OCI-LY7 (cell line): ENCODE data around the gene POLR1E. TPM values are rescaled to one million over a fixed set of nuclear protein-coding genes. Genes with fewer than 3 reads are reported as not detected.
"Not testable (repeated sequence)": the region's sequence is repeated elsewhere in the genome, so short reads cannot be mapped to it uniquely, and the experiment has no call there.

ENCODE experiments used
- BruUV-seq: library from RNA; stranded (reverse); fragments of 400-500 nt; replicated peaks from 2 replicates; lab custom pipeline; 2021; lab: Mats Ljungman, UMichigan
- CTCF ChIA-PET: fragments of 300-600 bp; sonication (Branson Sonifier 250); formaldehyde crosslinking; loops from one replicate; lab custom pipeline; 2022; ENCODE audit warnings: antibody characterized with exemption; ENCODE audit not compliant: unreplicated experiment; lab: Charles Lee
- POLR2A ChIA-PET: fragments of 300-600 bp; sonication (Branson Sonifier 250); formaldehyde crosslinking; loops from one replicate; lab custom pipeline; 2022; ENCODE audit warnings: antibody characterized with exemption; lab: Charles Lee
- DNase-seq: peaks from one replicate; pipeline ENCODE4 v3.0.0-alpha.2; 2015; ENCODE audit warnings: low spot score
- H2AFZ ChIP-seq: fragments of 200-600 bp; sonication (generic), shearing (Covaris generic); 2 replicates; pipeline ENCODE4 v1.6.1; 2014; ENCODE audit warnings: mild to moderate bottlenecking, antibody characterized with exemption, low read length, moderate library complexity
- H3K27ac ChIP-seq: fragments of 200-600 bp; sonication (generic); 2 replicates; pipeline ENCODE4 v1.5.1; 2014; ENCODE audit warnings: mixed run types, low read depth, mild to moderate bottlenecking, moderate library complexity, low read length, inconsistent platforms; ENCODE audit not compliant: poor library complexity, severe bottlenecking
- H3K36me3 ChIP-seq: fragments of 200-600 bp; sonication (generic); 2 replicates; pipeline ENCODE4 v1.6.1; 2014; ENCODE audit warnings: mild to moderate bottlenecking, antibody characterized with exemption, low read length, moderate library complexity, mixed read lengths; ENCODE audit not compliant: insufficient read depth
- H3K4me1 ChIP-seq: fragments of 200-600 bp; sonication (generic); 2 replicates; pipeline ENCODE4 v1.5.1; 2014; ENCODE audit warnings: mild to moderate bottlenecking, low read length; ENCODE audit not compliant: insufficient read depth, poor library complexity, severe bottlenecking
- H3K4me2 ChIP-seq: fragments of 200-600 bp; sonication (generic); 2 replicates; pipeline ENCODE4 v1.6.1; 2014; ENCODE audit warnings: mild to moderate bottlenecking, low read length
- H3K4me3 ChIP-seq: fragments of 200-600 bp; sonication (generic); 2 replicates; pipeline ENCODE4 v1.5.1; 2014; ENCODE audit warnings: mild to moderate bottlenecking, low read depth, low read length; ENCODE audit not compliant: poor library complexity, severe bottlenecking
- H3K79me2 ChIP-seq: fragments of 200-600 bp; sonication (generic); 2 replicates; pipeline ENCODE4 v1.6.1; 2016; ENCODE audit warnings: low read depth, mild to moderate bottlenecking, low read length, moderate library complexity, mixed read lengths; ENCODE audit not compliant: insufficient read depth
- H3K9me2 ChIP-seq: fragments of 200-600 bp; sonication (generic); 2 replicates; pipeline ENCODE4 v1.6.1; 2016; ENCODE audit warnings: mild to moderate bottlenecking, low read length, mixed read lengths; ENCODE audit not compliant: insufficient read depth
- H3K9me3 ChIP-seq: fragments of 200-600 bp; sonication (generic); 2 replicates; pipeline ENCODE4 v1.6.1; 2014; ENCODE audit warnings: mild to moderate bottlenecking, mixed run types, low read length, mixed read lengths
- H4K20me1 ChIP-seq: fragments of 200-600 bp; sonication (generic); 2 replicates; pipeline ENCODE4 v1.6.1; 2014; ENCODE audit warnings: mild to moderate bottlenecking, antibody characterized with exemption, low read length, moderate library complexity, mixed read lengths; ENCODE audit not compliant: insufficient read depth
- CTCF ChIP-seq: fragments of 200-600 bp; sonication (generic); conservative IDR thresholded peaks from 2 replicates; pipeline ENCODE4 v1.5.1; 2014; ENCODE audit warnings: mild to moderate bottlenecking, antibody characterized with exemption, low read length, moderate library complexity, mixed read lengths
- EZH2phosphoT487 ChIP-seq: fragments of 200-600 bp; sonication (generic); IDR thresholded peaks from 2 replicates; pipeline ENCODE4 v1.6.1; 2018; ENCODE audit warnings: low read depth, borderline replicate concordance, mild to moderate bottlenecking, mixed run types, antibody characterized with exemption, low read length, moderate library complexity, mixed read lengths
- intact Hi-C: fragments of 100-400 bp; cut with micrococcal nuclease; formaldehyde crosslinking; loops from one replicate; pipeline ENCODE4 v1.10.0; 2022; ENCODE audit not compliant: unreplicated experiment
- total RNA-seq, 2 experiments: library from RNA; depleted of rRNA in 1 of 2; stranded (reverse); fragments of >200 nt in 1 of 2; shearing (Covaris generic) in 1 of 2; gene quantifications; 2 replicates each; pipeline ENCODE4 v1.2.3, GENCODE V29; 2014 to 2022

Gene POLR1E
- total RNA-seq, 2 experiments from 2014 or later: 44.3 to 47.6 TPM

GRCh38 chr9:37474438-37474837, 11.3 kb upstream of the POLR1E start:
- ChIA-PET CTCF (no interaction called here), POLR2A (interaction anchor here (1.2 kb wide), 1 partner anchor 9 kb away, joined by 3 read pairs; no protein-coding TSS in a partner anchor)

GRCh38 chr9:37476930-37477329, 8.8 kb upstream of the POLR1E start:
- POLR2A ChIA-PET: no interaction called here
- DNase-seq: no peak
- peaks cover 8% of the 10 kb centered on the region; the same call in 1 of the 2 replicates for H3K9me3 ChIP-seq
- H3K9me2 ChIP-seq: no peaks in the 10 kb centered on the region
- CTCF ChIA-PET: no interaction called here
- peaks cover 24% of the 10 kb centered on the region for H3K4me1 ChIP-seq
- H3K36me3 ChIP-seq: no peaks in the 10 kb centered on the region
- BruUV-seq: no TSS peak
- no peaks in the 10 kb centered on the region for H3K79me2 ChIP-seq
- no peak overlapping the region for H3K27ac ChIP-seq
- intact Hi-C loops: no loop called here
- H4K20me1 ChIP-seq: no peaks in the 10 kb centered on the region
- no peak overlapping the region for H2AFZ ChIP-seq
- TF ChIP-seq EZH2phosphoT487 (no peak), CTCF (no peak)
- no peak overlapping the region for H3K4me3 ChIP-seq
- H3K4me2 ChIP-seq: no peak overlapping the region

More at GRCh38 chr9:37474438-37474837, 11.3 kb upstream of the POLR1E start:
- Histone ChIP-seq H3K9me3 (peaks cover 8% of the 10 kb centered on the region; the same call in 1 of the 2 replicates), H3K9me2 (no peaks in the 10 kb centered on the region), H3K4me1 (peaks cover 21% of the 10 kb centered on the region), H3K36me3 (no peaks in the 10 kb centered on the region), H4K20me1 (no peaks in the 10 kb centered on the region), H3K79me2 (no peaks in the 10 kb centered on the region), H3K4me2 (no peak overlapping the region), H3K4me3 (no peak overlapping the region), H3K27ac (no peak overlapping the region), H2AFZ (no peak overlapping the region)
- TF ChIP-seq EZH2phosphoT487 (no peak), CTCF (no peak)
- intact Hi-C loops: no loop called here
- no TSS peak for BruUV-seq
- no peak for DNase-seq

DNA sequence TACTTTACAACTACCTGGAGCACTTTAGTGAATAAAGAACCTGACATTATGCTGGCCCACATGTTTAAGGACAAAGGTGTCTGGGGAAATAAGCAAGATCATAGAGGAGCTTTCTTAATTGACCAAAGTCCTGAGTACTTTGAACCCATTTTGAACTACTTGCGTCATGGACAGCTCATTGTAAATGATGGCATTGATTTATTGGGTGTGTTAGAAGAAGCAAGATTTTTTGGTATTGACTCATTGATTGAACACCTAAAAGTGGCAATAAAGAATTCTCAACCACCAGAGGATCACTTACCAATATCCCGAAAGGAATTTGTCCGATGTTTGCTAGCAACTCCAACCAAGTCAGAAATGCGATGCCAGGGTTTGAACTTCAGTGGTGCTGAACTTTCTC, 8.3 kb upstream of the POLR1E start:
- H3K9me2 ChIP-seq, H3K4me3 ChIP-seq, H4K20me1 ChIP-seq, H3K79me2 ChIP-seq, H2AFZ ChIP-seq, H3K36me3 ChIP-seq, intact Hi-C loops, BruUV-seq, CTCF ChIA-PET, H3K9me3 ChIP-seq, H3K27ac ChIP-seq, DNase-seq: not testable (repeated sequence)
- H3K4me1 ChIP-seq: peaks cover 20% of the 10 kb centered on the region
- POLR2A ChIA-PET: interaction anchor here (0.6 kb wide), 1 partner anchor 1007 kb away, joined by 3 read pairs; no protein-coding TSS in a partner anchor
- H3K4me2 ChIP-seq: 0 out of 2 replicates have a peak overlapping the region, but pooled peaks have one; percentile 28

DNA sequence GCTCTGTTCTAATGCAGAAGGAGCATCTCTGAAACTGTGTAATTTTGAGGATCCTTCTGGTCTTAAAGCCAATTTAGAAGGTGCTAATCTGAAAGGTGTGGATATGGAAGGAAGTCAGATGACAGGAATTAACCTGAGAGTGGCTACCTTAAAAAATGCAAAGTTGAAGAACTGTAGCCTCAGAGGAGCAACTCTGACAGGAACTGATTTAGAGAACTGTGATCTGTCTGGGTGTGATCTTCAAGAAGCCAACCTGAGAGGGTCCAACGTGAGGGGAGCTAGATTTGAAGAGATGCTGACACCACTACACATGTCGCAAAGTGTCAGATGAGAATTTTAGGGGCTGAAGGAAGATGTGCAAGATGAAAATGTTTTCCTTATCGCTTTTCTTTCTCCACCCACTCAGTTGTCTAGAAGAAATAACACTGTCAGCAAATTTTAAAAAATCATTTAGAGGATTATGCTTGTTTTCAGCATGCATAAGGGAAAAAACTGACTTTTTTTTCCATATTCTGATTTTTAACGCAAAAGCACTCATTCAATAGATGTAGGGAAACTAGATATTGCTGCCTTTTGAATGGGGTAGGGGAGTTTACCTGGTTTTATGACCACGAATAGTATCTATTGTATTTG, 7.6 kb upstream of the POLR1E start:
- H3K79me2 ChIP-seq, CTCF ChIA-PET, H3K4me3 ChIP-seq, intact Hi-C loops, H3K27ac ChIP-seq, H3K36me3 ChIP-seq, H4K20me1 ChIP-seq, H3K9me3 ChIP-seq, H3K9me2 ChIP-seq, BruUV-seq: not testable (repeated sequence)
- peak; percentile 28 for DNase-seq
- Histone ChIP-seq H3K4me2 (peak overlapping the region; percentile 28; the same call in 1 of the 2 replicates), H2AFZ (0 out of 2 replicates have a peak overlapping the region, but pooled peaks have one; percentile 41), H3K4me1 (peaks cover 19% of the 10 kb centered on the region)
- POLR2A ChIA-PET: interaction anchor here (0.6 to 0.8 kb wide), 2 partner anchors 12 to 1008 kb away, joined by 3 read pairs; no protein-coding TSS in a partner anchor
